NOMO-1 treated with DMSO at 0.1 percent for 48 hours (cell line): ENCODE data around the gene ANGPTL2.

Experiments
- DNase-seq: peaks from one replicate; lab custom pipeline; 2025; ENCODE audit not compliant: unreplicated experiment; lab: John Stamatoyannopoulos, UW

ANGPTL2 gene

DNA sequence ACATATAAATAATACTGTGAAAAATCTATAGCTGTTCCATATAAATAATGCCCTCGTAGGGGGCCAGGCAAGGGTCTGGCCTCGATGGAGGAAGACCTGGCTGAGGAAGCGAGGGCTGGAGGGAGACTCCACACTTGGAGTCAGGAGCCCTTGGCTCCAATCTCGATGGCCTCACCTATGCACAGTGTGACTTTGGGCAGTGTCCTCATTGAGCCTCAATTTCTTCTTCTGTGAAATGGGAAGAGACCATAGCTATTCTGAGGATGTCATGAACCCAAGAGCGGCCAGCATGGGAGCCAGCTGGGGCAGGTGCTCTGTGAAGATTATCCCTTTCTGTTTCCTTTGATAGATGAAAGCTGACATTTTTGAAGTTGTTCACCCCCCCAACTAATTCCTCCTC is 24.8 kb downstream of the ANGPTL2 start:
- no peak for DNase-seq

DNA sequence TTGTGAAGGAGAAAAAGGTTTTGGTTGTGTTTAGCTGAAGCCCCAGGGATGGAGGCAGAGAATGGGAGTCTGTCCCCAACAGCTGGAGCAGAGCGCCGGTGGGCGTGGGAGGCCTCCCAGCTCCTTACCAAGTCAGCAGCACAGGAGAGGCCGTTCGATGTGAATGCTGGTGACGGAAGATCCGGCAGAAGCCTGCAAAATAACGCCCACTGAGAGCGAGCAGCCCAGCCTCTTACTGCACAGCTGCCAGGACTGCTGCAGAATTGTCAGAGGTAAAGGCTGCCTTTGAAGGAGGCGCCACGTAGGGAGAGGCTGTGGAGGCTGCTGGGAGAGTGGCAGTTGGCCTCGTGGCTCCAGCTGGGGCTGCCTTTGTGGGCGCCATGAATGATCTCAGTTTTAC is 26.2 kb downstream of the ANGPTL2 start:
- no peak for DNase-seq

DNA sequence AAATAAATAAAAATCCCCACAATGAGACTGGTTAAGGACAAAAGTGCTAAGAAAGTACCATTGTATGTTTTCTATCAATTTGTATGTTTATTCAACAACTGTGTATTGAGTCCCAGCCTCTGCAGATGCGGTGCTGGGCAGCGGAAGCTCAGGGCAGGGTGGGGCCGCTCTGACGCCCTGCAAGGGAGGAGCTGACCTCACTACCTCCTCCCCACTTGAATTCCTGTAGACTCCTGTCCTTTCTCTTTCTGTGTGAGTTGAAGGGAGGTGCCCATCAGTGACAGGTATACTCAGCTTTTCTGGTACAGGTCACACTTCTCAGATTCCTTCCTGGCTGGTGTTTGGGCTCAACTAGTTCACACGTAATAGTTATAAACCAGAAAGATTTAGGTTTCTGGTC is 27.0 kb downstream of the ANGPTL2 start:
- no peak for DNase-seq

DNA sequence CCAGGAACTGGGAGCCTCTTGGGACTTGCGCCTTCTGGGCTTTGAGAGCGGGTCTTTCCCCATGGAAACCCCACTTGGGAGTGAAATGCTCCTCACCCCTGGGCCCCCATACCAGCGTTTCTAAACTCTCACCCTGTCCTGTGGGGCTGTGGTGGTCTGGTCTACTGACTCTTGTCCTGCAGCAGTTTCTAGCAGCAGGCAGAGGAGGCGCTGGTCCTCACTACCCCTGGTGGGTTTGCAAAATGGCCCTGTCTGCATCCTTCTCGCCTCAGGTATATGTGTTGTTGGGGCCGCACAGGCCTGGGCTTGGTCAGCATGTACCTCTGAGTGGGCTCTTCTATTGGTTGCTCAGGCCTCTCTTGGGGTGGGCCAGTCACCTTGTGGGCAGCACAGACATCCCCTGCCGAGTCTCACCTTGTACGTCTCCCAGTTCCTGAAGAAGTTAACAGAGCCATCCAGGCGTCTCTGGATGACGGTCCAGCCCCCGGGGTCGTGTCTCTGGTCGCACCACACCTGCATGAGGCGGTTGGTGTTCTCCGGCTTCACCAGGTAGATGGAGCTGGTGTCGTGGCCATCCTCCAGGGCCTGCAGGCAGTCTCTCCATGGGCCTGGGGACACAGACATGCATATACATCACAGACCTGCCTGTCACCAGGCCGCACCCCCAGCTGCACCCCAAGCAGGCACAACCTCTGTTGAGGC is 29.0 kb downstream of the ANGPTL2 start:
- no peak for DNase-seq

DNA sequence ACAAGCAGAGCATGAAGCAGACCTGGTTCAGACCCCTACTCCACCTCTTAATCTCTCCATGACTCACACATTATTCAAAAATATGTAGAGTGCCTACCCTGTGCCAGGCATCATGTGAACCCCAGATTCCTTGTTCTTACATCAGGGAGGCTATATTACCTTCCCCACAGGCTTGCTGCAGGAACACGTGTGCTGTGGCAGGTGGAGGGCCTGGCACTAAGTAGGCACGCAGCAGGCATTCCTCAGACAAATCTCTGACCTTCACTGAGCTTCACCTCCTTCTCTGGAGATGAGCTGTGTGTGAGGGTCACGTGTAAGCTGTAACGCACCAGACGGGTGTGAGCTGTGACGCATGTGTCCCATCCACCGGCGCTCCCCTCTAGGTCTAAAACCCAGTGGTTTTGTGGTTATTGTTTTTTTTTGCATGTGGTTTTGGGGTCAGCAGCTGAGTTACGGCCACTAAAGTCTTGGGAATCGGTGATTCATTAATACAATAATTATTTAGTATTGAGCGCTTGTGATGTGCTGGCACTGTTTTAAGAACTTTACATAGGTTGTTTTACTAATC is 30.3 kb downstream of the ANGPTL2 start:
- no peak for DNase-seq

DNA sequence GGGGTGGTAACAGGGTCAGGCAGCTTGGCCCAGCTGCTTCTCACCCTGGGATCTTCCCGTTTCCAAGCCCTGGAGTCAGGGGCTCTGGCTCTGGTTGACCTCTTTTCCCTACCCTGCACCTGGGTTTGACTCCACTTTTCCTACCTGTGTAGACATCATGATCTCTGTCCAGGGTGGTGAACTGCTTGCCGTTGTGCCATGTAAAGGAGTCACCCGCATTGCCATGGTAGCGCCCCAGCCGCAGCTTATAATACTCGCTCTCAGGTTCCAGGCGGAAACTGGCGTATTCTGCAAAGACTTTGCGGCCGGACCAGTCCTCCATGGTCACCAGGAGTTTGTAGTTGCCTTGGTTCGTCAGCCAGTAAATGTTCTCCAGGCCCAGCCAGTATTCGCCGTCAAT is 30.9 kb downstream of the ANGPTL2 start:
- no peak for DNase-seq

DNA sequence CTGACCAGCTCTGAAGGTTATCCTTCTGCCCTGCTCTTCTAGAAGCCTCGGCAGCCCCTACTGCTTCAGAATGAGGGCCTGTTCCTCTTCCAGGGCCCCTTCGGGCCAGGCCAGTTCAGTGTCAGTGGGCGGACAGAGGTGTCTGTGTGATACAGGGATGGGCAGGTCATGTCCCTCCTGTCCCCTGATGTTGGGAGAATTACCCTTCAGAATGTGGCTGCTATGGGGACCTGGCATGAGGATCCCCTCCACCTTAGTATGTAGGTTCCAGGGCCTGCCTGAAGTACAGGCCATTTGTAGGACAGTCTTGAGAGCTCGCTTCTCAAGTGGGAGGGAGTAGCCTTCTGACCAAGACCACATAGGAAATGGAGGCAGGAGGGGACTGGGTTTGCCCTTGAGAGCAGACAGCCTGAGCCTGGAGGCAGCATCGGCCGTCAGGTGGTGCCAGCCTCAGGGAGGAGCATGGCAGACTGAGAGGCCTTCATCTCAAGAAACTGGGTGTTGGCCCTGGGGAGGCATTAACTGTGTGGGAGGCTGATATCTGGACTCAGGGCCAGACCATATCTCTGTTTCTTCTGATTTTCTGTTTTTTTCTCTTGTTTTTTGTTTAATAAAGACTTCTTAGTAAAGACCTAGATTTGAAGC is 32.0 kb downstream of the ANGPTL2 start:
- DNase-seq, result no peak

DNA sequence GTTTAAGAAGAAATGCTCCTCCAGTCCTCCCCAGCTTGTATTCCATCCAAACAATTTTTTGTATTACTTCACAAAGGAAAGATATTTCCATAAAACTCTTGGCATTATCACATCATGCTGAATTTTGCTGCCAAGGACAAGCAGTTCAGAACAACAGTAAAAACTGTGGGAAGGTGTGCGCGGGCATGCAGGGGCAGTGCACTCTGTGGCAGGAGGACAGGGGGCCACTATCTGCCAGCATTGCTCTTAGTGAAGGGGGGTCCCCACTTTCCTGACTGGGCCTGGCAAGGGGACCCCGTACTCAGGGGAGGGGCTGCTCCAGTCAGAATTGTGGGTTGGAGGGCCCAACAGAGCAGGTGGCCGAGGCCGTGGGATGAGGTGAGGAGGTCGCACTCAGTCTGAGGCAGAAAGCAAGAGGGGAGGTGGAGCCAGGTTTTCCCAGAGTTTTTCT is 32.8 kb downstream of the ANGPTL2 start:
- DNase-seq, result no peak

DNA sequence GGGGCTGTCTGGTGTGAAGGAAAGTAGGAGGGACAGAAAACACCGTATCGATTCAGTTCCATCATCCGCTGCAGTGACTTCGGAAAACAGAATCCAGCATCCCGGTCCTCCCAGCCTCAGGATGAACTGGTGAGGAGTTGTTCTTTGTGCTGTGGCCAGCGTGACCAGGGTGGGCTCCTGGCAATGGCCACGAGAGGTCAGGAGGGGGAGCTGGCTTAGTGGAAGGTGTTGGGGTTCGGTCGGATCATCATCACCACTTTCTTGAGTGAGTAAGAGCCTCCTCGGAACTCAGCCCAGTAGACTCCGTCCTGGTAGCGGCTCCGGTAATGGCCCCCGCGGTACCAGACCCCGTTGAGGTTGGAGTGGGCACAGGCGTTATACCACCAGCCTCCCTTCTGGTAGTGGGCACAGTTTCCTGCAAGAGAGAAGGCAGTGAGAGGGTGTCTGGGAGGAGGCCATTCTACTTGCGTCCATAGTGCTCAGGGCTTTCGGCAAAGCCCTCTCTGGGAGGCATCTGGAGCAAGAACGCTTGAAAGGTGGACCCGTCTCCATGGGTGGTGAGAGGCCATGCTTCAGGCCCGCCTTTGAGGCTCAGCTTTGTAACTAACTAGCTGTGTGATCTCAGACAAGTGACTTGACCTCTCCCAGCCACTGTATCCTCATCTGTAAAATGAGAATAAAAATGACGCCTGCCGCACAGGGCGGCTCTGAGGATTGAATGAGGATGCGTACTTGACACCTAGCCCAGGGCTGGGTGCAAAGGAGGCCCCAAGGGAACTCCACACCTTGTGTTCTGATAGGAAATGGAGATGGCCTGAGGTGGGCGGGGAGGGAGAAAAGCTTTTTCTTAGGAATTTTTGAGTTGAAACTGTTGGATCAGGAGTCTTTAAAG is 33.5 kb downstream of the ANGPTL2 start:
- DNase-seq, result no peak

DNA sequence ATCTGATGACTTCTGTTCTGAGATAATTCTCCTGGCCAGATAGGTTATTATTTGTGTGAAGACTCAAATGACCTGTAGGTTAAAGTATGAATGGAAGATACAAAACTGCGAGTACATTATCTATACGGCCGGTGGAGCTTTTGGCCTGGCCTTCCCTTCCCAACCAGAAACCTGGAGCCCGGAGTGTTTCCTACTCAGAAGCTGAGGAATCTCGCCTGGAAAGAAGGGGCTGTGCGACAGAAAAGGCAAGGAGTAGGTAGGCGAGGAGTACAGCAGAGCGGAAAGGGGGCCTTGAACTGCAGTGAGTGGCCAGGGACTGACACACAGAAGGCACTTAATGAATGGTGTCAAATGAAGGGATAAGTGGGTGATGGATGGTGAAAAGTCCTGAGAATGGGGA is 34.6 kb downstream of the ANGPTL2 start:
- no peak for DNase-seq

DNA sequence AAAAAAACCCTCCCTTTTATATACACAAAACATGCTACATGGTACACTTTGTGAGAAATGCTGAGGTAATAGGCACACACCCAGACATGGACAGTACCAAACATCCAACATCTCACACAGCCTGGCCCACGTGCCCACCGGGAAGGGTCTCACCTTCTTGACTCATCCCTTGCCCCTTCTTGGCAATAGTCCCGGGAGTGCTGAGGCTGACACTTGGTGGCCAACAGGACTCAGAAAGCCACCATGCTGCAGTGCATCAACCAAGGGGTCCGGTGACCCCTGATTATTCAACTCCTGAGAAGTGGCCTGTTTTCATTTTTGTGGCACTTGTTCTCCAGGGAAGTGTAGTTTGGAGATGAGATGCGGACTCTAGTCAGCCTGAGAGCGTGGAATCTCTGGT is 35.0 kb downstream of the ANGPTL2 start:
- DNase-seq, result no peak

DNA sequence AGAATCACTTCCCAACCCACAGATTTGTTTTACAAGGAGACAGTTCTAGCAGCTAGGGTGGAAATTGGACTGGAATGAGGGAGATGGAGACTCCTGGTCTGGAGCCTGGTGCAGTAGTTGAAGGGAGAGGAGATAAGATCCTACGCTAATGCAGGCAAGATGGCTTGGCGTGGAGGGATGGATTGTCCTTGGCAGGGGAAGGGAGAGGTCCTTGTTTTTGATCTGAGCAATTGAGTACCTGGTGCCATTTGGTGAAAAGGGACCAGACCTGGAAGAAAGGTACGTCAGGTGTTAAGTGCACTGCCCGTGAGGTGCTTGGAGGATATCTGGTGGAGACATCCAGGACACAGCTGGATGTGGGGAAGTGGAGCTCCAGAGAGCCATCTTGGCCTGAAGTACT is 35.7 kb downstream of the ANGPTL2 start:
- DNase-seq, result no peak

DNA sequence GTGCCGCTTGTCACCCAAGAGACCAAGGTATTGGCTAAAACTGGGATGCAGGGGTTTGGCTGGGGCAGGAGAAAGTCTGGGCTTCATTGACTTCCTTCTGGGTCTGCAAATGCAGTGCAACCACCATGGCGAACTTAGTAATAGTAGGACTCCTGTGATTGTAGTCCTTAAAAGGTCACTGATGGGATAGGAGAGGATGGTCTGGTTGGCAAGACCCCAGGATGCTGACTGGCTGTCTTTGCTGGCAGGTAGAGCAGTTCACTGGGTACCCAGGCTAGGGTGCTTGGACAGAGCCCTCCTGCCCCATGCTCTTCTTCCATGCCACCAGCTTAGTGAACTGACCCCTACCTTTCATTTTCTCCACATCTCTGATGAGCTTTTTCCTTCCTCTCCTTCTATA is 37.2 kb downstream of the ANGPTL2 start:
- no peak for DNase-seq

DNA sequence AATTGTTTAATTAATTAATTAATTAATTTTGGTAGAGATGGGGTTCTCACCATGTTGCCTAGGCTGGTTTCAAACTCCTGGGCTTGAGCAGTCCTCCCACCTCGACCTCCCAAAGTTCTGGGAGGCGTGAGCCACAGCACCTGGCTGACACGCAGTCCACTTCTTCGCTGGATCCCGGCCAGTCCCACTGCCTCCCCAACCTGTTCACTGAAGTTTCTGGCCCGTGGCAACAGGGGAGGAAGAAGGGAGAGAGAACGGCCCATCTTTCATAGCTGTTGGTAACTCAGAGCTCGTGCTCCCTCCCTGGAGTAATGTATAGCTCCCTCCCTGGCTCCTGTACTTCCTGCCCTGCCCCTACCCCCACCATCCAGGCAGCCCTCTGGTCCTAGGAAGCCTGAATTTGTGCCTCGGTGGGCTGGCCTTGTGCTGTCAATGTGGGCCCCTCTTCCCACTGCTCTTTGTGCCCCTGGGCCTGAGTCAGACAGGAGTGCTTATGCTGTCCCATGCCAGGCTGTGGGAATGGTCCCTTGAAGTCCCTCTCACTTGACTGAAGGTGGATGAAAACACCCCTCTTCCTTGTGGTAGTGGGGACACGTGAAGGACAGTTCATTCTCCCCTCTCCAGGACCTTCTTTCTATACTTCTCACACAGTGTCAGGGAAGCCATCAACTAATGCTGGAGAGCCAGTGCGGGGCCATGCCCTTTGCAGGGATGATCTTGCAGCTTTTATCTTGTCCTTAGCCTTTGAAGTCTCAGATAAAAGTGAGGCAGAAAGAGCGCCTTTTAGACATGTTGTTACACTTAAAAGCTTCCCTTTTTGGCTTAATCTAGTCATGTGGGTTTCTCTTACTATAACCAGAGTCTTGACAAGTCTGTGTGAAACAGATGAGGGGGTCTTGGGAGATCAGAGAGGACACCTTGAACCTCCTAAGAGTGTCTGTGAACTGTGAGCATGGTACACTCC is 38.1 kb downstream of the ANGPTL2 start:
- no peak for DNase-seq

DNA sequence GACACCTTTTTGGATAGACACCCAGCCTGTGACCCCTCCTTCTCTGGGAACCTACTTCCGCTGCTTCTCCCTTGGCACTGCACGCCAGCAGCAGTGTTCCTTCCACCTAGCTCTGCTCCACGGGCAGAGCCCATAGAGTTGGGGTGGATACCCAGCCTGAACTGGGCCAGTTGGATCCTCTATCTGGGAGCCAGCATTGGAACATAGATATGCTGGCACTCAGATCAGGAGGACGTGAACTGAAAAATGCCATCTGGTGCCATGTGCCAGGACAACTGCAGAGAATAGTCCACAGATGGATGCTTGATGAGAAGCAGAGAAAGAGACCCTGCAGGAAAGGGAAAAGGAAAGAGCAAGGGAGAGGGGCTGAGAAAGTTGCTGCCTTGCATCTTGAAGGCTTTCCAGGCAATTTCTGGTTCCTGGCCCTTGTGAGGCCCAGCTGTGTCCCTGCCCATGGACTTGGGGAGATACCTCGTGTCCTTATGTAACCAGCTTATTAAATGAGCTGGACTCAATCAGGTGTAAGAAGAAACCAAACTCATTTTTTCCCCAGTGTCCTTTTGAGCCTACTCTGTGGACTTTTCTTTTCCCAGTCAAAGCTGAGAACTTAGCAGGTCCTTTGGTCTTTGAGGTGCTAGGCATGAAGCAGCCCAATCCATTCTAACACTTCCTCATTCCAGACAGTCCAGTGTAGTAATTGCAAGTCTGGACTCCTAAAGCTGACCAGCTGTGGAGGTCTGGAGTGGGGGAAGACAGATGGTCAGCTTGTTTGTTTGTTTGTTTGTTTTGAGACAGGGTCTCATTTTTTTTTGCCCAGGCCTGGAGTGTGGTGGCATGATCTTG is 39.1 kb downstream of the ANGPTL2 start:
- peak; percentile 3 for DNase-seq

DNA sequence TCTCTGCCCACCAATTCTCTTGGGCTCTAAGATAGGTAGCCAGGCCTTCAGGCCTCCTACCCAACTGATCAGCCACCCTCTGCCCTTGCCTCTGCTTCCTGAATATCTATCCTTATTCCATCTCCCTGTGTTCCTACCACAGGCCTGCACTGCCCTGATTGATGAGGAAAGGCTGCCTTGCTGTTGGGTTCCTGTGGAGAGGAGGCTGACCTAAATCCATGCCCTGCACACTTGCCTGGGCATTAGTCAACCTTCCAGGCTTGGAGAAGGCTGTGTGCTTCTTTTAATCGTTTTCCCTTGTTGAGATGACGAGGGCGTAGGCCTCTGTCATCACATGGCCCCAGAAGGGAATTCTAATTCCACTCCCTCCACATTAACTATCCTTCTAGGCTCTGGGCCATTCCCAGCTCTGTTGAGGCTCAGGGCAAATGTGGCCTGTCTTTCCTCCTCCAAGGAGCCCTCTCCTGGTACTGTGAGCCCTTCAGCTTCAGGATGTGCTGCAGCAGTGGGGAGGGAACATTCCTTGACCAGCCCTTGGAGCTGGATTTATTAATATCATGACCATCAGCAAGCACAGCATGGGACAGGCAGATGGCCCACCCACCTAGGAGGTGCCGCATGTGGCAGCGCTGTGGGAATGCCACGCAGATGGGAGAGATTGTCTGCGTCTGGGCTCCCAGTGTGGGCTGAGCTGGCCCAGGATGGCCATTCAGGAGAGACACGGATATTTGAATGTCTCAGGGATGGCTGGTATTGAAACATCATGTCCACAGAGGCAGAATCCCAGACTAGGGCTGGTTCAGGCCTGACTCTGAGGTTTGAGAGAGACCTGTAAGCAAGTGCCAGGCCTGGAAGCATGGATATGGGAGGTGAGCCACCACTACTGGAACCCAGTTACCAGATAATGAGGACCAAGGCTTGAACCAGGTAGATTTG is 40.9 kb downstream of the ANGPTL2 start:
- DNase-seq, result no peak

DNA sequence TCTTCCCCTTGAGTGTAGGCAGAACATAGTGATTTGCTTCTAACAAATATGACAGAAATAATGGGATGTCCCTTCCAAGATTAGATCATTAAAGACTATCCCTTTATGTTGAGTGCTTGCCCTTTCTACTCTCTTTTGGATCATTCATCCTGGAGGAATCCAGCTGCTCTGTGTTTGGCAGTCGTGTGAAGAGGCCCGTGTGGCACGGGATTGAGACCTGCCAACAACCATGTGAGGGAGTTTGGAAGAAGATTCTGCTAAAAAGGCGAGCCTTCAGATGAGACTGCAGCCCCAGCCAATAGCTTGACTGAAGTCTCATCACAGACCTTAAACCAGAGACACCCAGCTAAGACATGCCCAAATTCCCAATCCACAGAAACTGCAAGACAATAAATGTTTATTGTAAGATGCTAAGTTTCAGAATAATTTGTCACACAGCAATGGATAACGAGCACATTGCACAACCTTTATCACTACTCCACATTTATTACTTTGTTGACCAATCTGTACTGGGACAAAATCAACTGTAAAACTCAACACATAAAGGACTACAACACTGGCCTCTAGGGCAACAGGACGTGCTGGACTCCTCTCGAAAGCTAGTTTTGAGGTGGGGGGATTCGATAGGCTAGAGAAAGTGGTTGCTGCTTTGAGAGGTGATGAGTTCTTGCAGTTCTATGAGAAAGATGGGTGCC is 42.8 kb downstream of the ANGPTL2 start:
- no peak for DNase-seq

DNA sequence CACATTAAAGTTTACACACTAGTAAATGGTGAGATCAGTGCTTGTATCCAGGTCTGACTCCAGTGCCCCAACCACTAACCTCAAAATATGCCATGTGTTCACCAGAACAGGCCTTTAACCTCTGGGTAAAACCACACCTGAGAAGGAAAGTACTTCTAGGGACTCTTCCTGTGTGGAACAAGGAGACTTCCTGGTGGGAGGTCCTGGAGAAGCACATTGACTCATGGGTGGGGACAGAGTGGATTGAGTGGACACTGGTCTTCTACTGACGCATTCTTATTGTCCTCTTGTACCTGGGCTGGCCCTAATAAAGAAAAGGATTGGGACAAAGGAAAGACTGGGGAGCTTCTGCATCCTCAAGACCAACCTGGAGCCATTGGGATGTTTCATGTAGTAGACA is 43.4 kb downstream of the ANGPTL2 start:
- no peak for DNase-seq
